ENCODE data around the gene DOK6. TPM values are rescaled to one million over a fixed set of nuclear protein-coding genes. Genes with fewer than 3 reads are reported as not detected.

DOK6 gene
- total and polyA plus RNA-seq, 2 experiments from 2014 or later: 0.29 to 0.42 TPM

DNA sequence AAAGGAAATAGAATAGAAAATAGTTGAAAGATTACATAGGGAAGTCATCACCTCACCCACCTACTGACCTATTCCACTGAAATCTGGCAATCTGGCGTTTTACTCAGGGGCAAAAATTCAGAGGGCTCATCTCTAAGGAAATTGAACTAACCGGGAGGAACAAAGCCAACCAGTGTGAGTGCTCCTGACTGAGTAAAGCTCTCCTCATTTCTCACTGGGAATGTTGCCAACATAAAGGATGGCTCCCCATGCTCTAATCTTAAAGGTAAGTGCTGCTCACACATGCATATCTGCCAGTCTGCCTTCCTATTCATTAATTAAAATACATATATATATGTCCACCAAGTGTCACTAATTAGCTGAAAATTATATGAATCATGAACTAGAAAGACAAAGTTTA is 13.5 kb upstream of the DOK6 start (continued):
- TF ChIP-seq STAT1 (IDR thresholded peaks at IDR 0.05; ENCODE audit: unreplicated experiment): no peak
- TF ChIP-seq, protein P1, sequence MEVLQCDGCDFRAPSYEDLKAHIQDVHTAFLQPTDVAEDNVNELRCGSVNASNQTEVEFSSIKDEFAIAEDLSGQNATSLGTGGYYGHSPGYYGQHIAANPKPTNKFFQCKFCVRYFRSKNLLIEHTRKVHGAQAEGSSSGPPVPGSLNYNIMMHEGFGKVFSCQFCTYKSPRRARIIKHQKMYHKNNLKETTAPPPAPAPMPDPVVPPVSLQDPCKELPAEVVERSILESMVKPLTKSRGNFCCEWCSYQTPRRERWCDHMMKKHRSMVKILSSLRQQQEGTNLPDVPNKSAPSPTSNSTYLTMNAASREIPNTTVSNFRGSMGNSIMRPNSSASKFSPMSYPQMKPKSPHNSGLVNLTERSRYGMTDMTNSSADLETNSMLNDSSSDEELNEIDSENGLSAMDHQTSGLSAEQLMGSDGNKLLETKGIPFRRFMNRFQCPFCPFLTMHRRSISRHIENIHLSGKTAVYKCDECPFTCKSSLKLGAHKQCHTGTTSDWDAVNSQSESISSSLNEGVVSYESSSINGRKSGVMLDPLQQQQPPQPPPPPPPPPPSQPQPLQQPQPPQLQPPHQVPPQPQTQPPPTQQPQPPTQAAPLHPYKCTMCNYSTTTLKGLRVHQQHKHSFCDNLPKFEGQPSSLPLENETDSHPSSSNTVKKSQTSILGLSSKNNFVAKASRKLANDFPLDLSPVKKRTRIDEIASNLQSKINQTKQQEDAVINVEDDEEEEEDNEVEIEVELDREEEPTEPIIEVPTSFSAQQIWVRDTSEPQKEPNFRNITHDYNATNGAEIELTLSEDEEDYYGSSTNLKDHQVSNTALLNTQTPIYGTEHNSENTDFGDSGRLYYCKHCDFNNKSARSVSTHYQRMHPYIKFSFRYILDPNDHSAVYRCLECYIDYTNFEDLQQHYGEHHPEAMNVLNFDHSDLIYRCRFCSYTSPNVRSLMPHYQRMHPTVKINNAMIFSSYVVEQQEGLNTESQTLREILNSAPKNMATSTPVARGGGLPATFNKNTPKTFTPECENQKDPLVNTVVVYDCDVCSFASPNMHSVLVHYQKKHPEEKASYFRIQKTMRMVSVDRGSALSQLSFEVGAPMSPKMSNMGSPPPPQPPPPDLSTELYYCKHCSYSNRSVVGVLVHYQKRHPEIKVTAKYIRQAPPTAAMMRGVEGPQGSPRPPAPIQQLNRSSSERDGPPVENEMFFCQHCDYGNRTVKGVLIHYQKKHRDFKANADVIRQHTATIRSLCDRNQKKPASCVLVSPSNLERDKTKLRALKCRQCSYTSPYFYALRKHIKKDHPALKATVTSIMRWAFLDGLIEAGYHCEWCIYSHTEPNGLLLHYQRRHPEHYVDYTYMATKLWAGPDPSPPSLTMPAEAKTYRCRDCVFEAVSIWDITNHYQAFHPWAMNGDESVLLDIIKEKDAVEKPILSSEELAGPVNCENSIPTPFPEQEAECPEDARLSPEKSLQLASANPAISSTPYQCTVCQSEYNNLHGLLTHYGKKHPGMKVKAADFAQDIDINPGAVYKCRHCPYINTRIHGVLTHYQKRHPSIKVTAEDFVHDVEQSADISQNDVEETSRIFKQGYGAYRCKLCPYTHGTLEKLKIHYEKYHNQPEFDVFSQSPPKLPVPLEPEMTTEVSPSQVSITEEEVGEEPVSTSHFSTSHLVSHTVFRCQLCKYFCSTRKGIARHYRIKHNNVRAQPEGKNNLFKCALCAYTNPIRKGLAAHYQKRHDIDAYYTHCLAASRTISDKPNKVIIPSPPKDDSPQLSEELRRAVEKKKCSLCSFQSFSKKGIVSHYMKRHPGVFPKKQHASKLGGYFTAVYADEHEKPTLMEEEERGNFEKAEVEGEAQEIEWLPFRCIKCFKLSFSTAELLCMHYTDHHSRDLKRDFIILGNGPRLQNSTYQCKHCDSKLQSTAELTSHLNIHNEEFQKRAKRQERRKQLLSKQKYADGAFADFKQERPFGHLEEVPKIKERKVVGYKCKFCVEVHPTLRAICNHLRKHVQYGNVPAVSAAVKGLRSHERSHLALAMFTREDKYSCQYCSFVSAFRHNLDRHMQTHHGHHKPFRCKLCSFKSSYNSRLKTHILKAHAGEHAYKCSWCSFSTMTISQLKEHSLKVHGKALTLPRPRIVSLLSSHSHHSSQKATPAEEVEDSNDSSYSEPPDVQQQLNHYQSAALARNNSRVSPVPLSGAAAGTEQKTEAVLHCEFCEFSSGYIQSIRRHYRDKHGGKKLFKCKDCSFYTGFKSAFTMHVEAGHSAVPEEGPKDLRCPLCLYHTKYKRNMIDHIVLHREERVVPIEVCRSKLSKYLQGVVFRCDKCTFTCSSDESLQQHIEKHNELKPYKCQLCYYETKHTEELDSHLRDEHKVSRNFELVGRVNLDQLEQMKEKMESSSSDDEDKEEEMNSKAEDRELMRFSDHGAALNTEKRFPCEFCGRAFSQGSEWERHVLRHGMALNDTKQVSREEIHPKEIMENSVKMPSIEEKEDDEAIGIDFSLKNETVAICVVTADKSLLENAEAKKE (CRISPR knock-in tag; IDR thresholded peaks at IDR 0.05): no peak
- TF ChIP-seq CREB1 (CRISPR knock-in tag; IDR thresholded peaks at IDR 0.05; ENCODE audit: low read depth): no peak

DNA sequence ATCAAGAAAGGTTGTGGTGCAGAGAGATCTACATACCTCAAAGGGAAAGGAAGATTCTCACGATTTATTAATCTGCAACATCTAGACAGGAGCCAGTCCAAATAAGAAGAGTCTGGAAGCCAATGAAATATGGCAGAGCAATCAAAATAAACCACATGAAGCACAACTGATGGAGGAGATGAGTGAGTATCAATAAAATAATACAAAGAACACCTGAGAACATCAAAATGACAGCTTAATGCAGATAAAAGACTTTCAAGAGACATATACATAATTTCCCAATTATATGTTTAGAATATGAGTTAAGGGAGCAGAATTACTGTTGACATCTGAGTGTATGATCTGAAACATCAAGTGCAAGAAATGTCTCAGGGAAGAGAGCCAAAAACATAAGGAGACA is 12.5 kb upstream of the DOK6 start:
- H3K4me3 Mint-ChIP-seq: no peak overlapping the region
- Histone ChIP-seq H3K9me2 (ENCODE audit: insufficient read depth) (no peaks in the 10 kb centered on the region), H2AFZ (no peak overlapping the region), H3K79me2 (replicated peaks; ENCODE audit: insufficient read depth) (no peaks in the 10 kb centered on the region), H3K4me2 (no peak overlapping the region), H3K4me1 (ENCODE audit: insufficient read depth) (no peaks in the 10 kb centered on the region), H4K20me1 (replicated peaks; ENCODE audit: insufficient read depth) (no peaks in the 10 kb centered on the region), H3F3A (replicated peaks; ENCODE audit: low read depth) (no peaks in the 10 kb centered on the region), H3K4me3 (no peak overlapping the region), H3K27ac (ENCODE audit: low read depth) (no peak overlapping the region), H3K36me3 (ENCODE audit: insufficient read depth) (no peaks in the 10 kb centered on the region), H3K27me3 (ENCODE audit: insufficient read depth) (no peaks in the 10 kb centered on the region)
- H3K4me1 Mint-ChIP-seq: peaks cover 11% of the 10 kb centered on the region; the same call in 2 of the 3 replicates
- DNase-seq (ENCODE audit: low spot score) (no peak), ATAC-seq (no peak)
- no peaks in the 10 kb centered on the region for H3K9me3 Mint-ChIP-seq
- H3K27me3 Mint-ChIP-seq (ENCODE audit: insufficient read depth, low read depth, poor library complexity): no peaks in the 10 kb centered on the region
- H3K36me3 Mint-ChIP-seq (ENCODE audit: low read depth): no peaks in the 10 kb centered on the region
- no peak overlapping the region for H3K27ac Mint-ChIP-seq
- TF ChIP-seq, protein P2, sequence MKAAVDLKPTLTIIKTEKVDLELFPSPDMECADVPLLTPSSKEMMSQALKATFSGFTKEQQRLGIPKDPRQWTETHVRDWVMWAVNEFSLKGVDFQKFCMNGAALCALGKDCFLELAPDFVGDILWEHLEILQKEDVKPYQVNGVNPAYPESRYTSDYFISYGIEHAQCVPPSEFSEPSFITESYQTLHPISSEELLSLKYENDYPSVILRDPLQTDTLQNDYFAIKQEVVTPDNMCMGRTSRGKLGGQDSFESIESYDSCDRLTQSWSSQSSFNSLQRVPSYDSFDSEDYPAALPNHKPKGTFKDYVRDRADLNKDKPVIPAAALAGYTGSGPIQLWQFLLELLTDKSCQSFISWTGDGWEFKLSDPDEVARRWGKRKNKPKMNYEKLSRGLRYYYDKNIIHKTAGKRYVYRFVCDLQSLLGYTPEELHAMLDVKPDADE (IDR thresholded peaks at IDR 0.05): no peak
- TF ChIP-seq, protein P3, sequence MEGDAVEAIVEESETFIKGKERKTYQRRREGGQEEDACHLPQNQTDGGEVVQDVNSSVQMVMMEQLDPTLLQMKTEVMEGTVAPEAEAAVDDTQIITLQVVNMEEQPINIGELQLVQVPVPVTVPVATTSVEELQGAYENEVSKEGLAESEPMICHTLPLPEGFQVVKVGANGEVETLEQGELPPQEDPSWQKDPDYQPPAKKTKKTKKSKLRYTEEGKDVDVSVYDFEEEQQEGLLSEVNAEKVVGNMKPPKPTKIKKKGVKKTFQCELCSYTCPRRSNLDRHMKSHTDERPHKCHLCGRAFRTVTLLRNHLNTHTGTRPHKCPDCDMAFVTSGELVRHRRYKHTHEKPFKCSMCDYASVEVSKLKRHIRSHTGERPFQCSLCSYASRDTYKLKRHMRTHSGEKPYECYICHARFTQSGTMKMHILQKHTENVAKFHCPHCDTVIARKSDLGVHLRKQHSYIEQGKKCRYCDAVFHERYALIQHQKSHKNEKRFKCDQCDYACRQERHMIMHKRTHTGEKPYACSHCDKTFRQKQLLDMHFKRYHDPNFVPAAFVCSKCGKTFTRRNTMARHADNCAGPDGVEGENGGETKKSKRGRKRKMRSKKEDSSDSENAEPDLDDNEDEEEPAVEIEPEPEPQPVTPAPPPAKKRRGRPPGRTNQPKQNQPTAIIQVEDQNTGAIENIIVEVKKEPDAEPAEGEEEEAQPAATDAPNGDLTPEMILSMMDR (conservative IDR thresholded peaks at IDR 0.05; ENCODE audit: low read depth in 2 of 2): no peak
- TF ChIP-seq CREB1 (CRISPR knock-in tag; IDR thresholded peaks at IDR 0.05; ENCODE audit: low read depth) (no peak), NANOG (IDR thresholded peaks at IDR 0.05; ENCODE audit: borderline replicate concordance) (no peak)
- TF ChIP-seq, protein P4, sequence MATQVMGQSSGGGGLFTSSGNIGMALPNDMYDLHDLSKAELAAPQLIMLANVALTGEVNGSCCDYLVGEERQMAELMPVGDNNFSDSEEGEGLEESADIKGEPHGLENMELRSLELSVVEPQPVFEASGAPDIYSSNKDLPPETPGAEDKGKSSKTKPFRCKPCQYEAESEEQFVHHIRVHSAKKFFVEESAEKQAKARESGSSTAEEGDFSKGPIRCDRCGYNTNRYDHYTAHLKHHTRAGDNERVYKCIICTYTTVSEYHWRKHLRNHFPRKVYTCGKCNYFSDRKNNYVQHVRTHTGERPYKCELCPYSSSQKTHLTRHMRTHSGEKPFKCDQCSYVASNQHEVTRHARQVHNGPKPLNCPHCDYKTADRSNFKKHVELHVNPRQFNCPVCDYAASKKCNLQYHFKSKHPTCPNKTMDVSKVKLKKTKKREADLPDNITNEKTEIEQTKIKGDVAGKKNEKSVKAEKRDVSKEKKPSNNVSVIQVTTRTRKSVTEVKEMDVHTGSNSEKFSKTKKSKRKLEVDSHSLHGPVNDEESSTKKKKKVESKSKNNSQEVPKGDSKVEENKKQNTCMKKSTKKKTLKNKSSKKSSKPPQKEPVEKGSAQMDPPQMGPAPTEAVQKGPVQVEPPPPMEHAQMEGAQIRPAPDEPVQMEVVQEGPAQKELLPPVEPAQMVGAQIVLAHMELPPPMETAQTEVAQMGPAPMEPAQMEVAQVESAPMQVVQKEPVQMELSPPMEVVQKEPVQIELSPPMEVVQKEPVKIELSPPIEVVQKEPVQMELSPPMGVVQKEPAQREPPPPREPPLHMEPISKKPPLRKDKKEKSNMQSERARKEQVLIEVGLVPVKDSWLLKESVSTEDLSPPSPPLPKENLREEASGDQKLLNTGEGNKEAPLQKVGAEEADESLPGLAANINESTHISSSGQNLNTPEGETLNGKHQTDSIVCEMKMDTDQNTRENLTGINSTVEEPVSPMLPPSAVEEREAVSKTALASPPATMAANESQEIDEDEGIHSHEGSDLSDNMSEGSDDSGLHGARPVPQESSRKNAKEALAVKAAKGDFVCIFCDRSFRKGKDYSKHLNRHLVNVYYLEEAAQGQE (IDR thresholded peaks at IDR 0.05; ENCODE audit: unreplicated experiment): no peak
